Stimulated activated effector memory CD8-positive, alpha-beta T cell treated with anti-CD3 and anti-CD28 coated beads, Interleukin-12 subunit alpha, Interleukin-12 subunit beta, amount 100 ng/mL, for 72 hours (primary cell): Measurements from ENCODE around the gene TRMT112.
A peak's percentile ranks its signal among the peaks of the same experiment; 100 is the strongest.

Experiments used
- ATAC-seq: fragments of 150-1000 bp; cut with Tn5 transposase; 2 replicates; pipeline ENCODE4 v1.10.0; 2021
- DNase-seq, 2 donors: peaks; one replicate each; pipeline ENCODE4 v3.0.0; 2021 to 2022; ENCODE audit warnings: low spot score in 2 of 2
- H3K27ac Mint-ChIP-seq: one replicate; pipeline ENCODE4 v1.8.0; 2022; ENCODE audit warnings: mild to moderate bottlenecking, mixed read lengths
- H3K36me3 Mint-ChIP-seq: one replicate; pipeline ENCODE4 v1.8.0; 2022; ENCODE audit warnings: mild to moderate bottlenecking, mixed read lengths
- H3K4me1 Mint-ChIP-seq: one replicate; pipeline ENCODE4 v1.8.0; 2022; ENCODE audit warnings: mixed read lengths
- H3K4me3 Mint-ChIP-seq: one replicate; pipeline ENCODE4 v1.8.0; 2022; ENCODE audit warnings: mild to moderate bottlenecking, mixed read lengths
- H3K9me3 Mint-ChIP-seq: one replicate; pipeline ENCODE4 v1.8.0; 2022; ENCODE audit warnings: mixed read lengths

The TRMT112 gene

DNA sequence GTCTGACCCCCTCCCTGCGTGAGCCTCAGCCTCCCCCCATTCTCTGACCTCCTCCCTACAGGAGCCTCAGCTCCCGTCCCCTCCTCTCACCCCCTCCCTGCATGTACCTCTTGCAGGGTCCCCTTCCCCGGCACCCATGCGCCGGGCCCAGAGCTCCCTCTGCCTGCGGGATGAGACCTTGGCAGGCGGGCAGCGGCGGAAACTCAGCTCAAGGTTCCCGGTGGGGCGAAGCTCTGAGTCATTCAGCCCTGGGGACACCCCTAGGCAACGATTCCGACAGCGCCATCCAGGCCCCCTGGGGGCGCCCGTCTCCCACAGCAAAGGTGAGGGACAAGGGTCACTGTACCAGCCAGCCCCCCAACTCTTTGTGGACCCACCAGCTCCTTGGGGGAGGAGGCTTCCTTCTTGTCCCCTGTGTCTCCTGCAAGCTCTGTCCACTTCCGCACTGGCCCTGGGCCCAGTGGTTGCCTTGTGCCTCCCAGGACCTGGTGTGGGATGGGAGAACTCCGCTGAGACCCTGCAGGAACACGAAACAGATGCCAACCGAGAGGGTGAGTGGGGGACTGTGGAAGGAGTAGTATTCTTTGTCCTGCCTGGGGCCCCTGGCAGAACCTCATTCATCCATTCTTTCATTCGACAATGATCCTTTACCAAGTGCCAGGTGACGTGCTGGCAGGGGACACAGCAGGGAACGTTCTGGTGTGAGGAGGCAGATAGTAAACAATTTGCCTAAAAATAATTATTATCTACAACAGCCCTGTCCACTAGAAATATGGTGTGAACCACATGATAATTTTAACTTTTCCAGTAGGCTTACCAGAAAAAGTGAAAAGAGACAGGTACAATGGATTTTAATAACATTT lies 38.0 kb upstream of the TRMT112 start:
- Mint-ChIP-seq H3K4me3 (no peak overlapping the region), H3K27ac (no peak overlapping the region), H3K9me3 (no peaks in the 10 kb centered on the region), H3K4me1 (peaks cover 28% of the 10 kb centered on the region), H3K36me3 (peaks cover 61% of the 10 kb centered on the region)
- DNase-seq: no peak
- no peak for ATAC-seq

DNA sequence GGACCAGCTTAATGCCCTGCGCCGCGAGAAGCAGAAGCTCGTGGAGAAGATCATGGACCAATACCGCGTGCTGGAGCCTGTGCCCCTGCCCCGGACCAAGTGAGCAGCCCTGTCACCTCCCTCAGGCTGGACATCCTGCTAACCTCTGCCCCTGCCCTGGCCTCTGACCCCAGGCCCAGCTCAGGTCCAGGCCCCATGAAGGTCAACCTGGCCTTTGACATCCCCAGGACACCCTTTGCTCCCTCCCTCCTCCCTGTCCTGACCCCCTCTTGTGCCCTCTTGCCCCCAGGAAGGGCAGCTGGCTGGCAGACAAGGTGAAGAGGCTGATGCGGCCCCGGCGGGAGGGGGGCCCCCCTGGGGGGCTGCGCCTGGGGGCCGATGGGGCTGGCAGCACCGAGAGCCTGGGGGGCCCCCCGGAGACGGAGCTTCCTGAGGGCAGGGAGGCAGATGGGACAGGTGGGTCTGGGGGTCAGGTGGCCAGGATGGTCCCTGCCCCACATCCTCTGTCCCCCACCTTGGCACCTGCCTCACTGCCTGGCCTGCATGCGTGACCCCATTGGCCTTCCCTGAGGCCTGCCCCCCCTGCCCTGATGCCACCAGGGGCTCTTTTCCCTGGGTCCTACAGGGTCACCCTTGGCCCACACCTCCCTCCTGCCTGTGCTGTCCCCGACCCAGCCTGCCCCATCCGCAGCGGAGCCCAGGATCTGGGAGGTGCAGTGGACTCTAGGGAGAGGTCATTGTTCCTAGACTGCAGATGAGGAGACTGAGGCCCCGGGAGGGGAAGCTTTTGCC lies 36.6 kb upstream of the TRMT112 start:
- H3K4me3 Mint-ChIP-seq: no peak overlapping the region
- no peak overlapping the region for H3K27ac Mint-ChIP-seq
- peaks cover 63% of the 10 kb centered on the region for H3K36me3 Mint-ChIP-seq
- ATAC-seq: no peak
- no peaks in the 10 kb centered on the region for H3K9me3 Mint-ChIP-seq
- H3K4me1 Mint-ChIP-seq: peaks cover 17% of the 10 kb centered on the region
- DNase-seq: no peak

DNA sequence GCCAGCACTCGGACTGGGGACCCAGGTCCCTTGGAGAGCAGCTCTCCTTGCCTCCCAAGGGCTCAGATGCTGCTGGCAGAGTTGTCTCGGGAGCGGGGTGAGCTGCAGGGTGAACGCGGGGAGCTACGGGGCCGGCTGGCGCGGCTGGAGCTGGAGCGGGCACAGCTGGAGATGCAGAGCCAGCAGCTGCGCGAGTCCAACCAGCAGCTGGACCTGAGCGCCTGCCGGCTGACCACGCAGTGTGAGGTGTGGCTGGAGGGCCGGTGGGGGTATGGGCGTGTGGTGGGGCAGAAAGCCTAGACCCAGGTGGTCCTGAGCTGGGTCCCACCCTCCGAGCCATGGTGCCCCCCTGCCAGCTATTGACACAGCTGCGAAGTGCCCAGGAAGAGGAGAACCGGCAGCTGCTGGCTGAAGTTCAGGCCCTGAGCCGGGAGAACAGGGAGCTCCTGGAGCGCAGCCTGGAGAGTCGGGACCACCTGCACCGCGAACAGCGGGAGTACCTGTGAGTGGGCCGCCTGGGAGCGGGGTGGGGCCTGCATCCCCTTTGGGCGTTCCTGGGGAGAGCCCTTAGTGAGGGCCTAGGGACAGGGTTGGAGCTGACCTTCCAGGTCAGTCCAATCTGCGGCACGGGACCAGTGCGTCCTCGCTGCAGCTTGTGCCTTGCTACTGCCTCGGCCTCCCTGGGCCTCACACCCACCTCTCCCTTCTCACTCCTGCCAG lies 35.8 kb upstream of the TRMT112 start:
- no peak overlapping the region for H3K4me3 Mint-ChIP-seq
- H3K4me1 Mint-ChIP-seq: peaks cover 15% of the 10 kb centered on the region
- peaks cover 68% of the 10 kb centered on the region for H3K36me3 Mint-ChIP-seq
- H3K27ac Mint-ChIP-seq: no peak overlapping the region
- DNase-seq: no peak
- no peaks in the 10 kb centered on the region for H3K9me3 Mint-ChIP-seq
- ATAC-seq: no peak

DNA sequence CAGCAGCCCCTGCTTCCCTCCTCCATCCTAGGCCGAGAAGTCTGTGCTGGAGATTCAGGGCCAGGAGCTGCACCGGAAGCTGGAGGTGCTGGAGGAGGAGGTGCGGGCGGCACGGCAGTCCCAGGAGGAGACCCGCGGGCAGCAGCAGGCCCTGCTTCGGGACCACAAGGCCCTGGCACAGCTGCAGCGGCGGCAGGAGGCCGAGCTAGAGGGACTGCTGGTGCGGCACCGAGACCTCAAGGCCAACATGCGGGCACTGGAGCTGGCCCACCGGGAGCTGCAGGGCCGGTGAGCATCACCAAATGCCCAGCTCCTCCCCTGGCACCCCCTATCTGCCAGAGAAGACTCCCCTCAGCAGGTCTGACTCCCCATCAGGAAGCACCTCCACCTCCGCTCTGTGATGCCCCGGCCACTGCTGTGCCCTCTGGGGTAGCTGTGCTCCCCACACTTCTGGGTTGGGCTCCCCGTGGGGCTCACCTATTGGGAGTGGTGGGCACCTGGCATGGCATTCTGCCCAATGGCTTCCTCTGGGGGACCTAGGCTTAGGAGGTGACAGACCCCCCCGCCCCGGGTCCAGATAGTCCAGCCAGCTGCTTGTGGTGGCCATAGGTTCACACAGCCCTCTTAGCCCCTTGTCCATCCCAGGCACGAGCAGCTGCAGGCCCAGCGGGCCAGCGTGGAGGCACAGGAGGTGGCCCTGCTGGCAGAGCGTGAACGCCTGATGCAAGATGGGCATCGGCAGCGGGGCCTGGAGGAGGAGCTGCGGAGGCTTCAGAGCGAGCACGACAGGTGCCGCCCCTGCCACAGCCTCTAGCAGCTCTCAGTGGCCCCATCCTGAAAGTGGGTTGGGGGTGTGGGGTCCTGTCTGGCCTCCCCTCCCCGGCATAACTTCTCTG lies 35.0 kb upstream of the TRMT112 start:
- H3K4me3 Mint-ChIP-seq: no peak overlapping the region
- peaks cover 76% of the 10 kb centered on the region for H3K36me3 Mint-ChIP-seq
- DNase-seq (no peak), ATAC-seq (no peak)
- H3K27ac Mint-ChIP-seq: no peak overlapping the region
- peaks cover 8% of the 10 kb centered on the region for H3K4me1 Mint-ChIP-seq
- no peaks in the 10 kb centered on the region for H3K9me3 Mint-ChIP-seq

DNA sequence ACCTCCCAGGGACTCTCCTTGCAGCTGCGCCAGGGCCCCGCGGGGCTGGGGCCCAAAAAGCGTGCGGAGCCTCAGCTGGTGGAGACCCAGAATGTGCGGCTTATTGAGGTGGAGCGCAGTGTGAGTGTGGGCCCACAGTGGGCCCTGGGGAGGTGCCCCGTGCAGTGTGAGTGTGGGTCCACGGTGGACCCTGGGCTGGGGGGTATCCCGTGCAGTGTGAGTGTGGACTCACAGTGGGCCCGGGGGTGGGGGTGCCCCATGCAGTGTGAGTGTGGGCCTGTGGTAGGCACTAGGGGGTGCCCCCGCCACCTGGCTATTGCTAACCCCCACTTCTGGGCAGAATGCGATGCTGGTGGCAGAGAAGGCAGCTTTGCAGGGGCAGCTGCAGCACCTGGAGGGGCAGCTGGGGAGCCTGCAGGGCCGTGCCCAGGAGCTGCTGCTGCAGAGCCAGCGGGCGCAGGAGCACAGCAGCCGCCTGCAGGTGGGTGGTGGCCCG lies 33.8 kb upstream of the TRMT112 start:
- peaks cover 7% of the 10 kb centered on the region for H3K4me1 Mint-ChIP-seq
- H3K36me3 Mint-ChIP-seq: peaks cover 80% of the 10 kb centered on the region
- ATAC-seq: no peak
- no peak for DNase-seq
- H3K4me3 Mint-ChIP-seq: no peak overlapping the region
- peak overlapping the region; percentile 54 for H3K27ac Mint-ChIP-seq
- H3K9me3 Mint-ChIP-seq: no peaks in the 10 kb centered on the region

DNA sequence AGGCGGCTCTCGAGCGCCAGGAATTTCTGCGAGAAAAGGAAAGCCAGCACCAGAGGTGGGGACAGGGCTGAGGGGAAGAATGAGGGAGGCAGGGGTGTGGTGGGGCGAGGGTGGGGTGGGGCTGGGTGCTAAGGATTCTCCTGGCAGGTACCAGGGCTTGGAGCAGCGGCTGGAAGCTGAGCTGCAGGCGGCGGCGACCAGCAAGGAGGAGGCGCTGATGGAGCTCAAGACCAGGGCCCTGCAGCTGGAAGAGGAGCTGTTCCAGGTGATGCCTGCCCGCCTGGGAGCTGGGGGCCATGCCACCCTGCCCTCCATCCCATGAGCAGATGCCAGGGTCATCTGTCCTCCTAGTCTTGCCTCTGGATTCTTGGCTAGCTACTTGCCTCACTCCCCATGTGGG lies 32.0 kb upstream of the TRMT112 start:
- Mint-ChIP-seq H3K36me3 (peaks cover 85% of the 10 kb centered on the region), H3K4me1 (peaks cover 14% of the 10 kb centered on the region), H3K9me3 (no peaks in the 10 kb centered on the region), H3K4me3 (no peak overlapping the region), H3K27ac (no peak overlapping the region)
- no peak for ATAC-seq
- no peak for DNase-seq

DNA sequence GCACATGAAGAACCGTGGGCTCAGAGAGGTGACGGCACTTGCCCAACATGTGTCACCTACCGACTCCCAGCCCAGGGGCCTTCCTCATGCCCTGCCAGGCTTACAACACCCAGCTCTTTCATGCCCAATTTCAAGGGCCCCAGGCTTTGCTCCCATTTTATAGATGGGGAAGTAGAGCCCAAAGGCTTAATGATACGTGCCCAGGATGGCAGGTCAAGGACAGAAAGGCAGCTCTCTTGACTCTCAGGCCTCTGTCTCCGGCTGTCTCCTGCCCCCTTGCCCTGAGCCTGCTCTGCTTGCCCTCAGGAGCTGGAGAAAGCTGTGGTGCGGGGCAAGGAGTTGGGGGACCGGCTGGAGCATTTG lies 31.6 kb upstream of the TRMT112 start:
- no peak overlapping the region for H3K4me3 Mint-ChIP-seq
- no peak for ATAC-seq
- peaks cover 89% of the 10 kb centered on the region for H3K36me3 Mint-ChIP-seq
- no peaks in the 10 kb centered on the region for H3K9me3 Mint-ChIP-seq
- no peak for DNase-seq
- H3K4me1 Mint-ChIP-seq: peaks cover 14% of the 10 kb centered on the region
- H3K27ac Mint-ChIP-seq: peak overlapping the region; percentile 37

DNA sequence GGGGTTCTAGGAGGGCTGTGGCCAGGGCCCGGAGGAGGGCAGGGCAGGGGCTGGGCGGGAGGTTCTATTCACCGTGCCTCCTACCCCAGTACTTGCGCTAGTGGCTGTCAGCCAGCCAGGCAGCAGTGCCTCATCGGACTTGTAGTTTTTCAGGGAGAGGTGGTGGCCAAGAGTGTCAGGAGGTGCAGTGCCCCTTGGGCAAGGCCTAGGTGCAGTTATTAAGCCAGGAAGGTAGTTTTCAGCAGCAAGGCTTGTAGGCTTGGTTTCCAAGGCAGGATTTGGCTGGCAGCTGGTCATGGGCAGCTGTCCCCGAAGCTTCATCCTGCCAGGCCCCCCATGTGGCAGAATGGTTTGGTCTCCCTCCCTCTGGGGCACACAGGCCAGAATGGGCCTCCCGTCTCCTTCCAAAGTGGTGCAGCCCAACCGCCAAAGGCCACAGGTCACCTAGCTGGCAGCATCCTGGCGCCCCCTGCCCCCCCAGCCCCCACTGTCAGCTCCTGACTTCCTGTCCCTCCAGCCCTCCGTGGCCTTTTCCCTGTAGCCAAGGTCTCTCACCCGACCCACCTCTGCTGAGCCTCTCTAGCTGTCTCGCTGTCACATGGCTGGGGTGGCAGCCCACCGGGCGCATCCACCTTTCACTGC lies 31.1 kb upstream of the TRMT112 start:
- Mint-ChIP-seq H3K4me3 (no peak overlapping the region), H3K36me3 (peaks cover 94% of the 10 kb centered on the region), H3K9me3 (no peaks in the 10 kb centered on the region), H3K4me1 (peaks cover 14% of the 10 kb centered on the region), H3K27ac (peak overlapping the region; percentile 37)
- ATAC-seq (no peak), DNase-seq (no peak)

DNA sequence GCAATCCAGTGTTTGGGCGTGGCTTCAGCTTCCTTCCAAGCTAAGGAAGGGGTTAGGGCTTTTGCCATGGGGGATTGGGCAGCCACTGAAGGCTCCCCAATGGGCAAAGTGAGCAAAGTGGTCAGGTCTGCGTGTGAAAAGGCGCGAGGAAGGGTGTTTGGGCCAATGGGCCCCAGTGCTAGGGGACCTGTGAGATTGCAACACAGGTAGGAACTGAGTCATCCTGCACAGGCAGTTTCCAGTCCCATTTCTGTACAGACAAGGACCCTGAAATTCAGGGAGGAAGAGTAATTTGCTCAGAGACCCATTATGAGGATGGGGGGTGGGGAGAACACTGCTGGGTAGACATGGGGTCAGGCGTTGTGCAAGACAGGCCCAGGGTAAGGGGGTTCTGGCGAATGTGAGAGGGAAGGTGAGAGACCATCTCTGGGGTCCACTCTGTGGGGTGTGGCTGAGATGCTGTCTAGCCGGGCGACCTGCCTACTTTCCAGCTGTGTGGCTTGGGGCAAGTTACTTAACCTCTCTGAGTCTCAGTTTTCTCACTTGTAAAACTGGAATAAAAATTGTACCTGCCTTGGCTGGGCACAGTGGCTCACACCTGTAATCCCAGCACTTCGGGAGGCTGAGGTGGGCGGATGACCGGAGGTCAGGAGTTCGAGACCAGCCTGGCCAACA lies 30.0 kb upstream of the TRMT112 start:
- no peak for ATAC-seq
- peaks cover 89% of the 10 kb centered on the region for H3K36me3 Mint-ChIP-seq
- H3K4me3 Mint-ChIP-seq: no peak overlapping the region
- no peaks in the 10 kb centered on the region for H3K9me3 Mint-ChIP-seq
- peaks cover 14% of the 10 kb centered on the region for H3K4me1 Mint-ChIP-seq
- no peak for DNase-seq
- H3K27ac Mint-ChIP-seq: peak overlapping the region; percentile 70

DNA sequence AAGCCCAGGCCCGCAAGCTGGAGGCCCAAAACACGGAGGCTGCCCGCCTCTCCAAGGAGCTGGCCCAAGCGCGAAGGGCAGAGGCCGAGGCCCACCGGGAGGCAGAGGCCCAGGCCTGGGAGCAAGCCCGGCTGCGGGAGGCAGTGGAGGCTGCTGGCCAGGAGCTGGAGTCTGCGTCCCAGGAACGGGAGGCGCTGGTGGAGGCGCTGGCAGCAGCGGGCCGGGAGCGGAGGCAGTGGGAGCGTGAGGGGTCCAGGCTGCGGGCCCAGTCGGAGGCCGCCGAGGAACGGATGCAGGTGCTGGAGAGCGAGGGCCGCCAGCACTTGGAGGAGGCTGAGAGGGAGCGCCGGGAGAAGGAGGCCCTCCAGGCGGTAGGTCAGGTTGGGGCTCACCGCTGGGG lies 27.4 kb upstream of the TRMT112 start:
- Mint-ChIP-seq H3K9me3 (no peaks in the 10 kb centered on the region), H3K4me1 (peaks cover 33% of the 10 kb centered on the region), H3K36me3 (peaks cover 84% of the 10 kb centered on the region), H3K4me3 (no peak overlapping the region), H3K27ac (peak overlapping the region; percentile 70)
- ATAC-seq (no peak), DNase-seq (no peak)

DNA sequence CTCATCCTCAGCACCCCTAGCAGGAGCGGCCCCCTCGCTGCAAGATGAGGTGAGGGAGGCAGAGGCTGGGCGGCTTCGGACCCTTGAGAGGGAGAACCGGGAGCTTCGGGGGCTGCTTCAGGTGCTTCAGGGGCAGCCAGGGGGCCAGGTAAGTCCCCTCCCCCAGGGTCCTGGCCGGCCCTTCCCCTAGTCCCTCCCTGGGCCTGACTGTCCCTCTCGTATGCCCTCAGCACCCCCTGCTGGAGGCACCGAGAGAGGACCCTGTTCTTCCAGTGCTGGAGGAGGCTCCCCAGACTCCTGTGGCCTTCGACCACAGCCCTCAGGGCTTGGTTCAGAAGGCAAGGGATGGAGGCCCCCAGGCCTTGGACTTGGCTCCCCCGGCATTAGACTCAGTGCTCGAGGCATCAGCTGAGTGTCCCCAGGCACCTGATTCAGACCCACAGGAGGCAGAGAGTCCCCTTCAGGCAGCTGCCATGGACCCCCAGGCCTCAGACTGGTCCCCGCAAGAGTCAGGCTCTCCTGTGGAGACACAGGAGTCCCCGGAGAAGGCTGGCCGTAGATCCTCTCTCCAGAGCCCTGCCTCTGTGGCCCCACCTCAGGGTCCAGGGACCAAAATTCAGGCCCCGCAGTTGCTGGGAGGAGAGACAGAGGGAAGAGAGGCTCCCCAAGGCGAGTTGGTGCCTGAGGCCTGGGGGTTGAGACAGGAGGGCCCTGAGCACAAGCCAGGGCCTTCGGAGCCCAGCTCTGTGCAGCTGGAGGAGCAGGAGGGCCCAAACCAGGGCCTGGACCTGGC lies 26.6 kb upstream of the TRMT112 start:
- ATAC-seq (no peak), DNase-seq (no peak)
- no peaks in the 10 kb centered on the region for H3K9me3 Mint-ChIP-seq
- H3K4me3 Mint-ChIP-seq: no peak overlapping the region
- H3K4me1 Mint-ChIP-seq: peaks cover 41% of the 10 kb centered on the region
- H3K36me3 Mint-ChIP-seq: peaks cover 84% of the 10 kb centered on the region
- H3K27ac Mint-ChIP-seq: no peak overlapping the region

DNA sequence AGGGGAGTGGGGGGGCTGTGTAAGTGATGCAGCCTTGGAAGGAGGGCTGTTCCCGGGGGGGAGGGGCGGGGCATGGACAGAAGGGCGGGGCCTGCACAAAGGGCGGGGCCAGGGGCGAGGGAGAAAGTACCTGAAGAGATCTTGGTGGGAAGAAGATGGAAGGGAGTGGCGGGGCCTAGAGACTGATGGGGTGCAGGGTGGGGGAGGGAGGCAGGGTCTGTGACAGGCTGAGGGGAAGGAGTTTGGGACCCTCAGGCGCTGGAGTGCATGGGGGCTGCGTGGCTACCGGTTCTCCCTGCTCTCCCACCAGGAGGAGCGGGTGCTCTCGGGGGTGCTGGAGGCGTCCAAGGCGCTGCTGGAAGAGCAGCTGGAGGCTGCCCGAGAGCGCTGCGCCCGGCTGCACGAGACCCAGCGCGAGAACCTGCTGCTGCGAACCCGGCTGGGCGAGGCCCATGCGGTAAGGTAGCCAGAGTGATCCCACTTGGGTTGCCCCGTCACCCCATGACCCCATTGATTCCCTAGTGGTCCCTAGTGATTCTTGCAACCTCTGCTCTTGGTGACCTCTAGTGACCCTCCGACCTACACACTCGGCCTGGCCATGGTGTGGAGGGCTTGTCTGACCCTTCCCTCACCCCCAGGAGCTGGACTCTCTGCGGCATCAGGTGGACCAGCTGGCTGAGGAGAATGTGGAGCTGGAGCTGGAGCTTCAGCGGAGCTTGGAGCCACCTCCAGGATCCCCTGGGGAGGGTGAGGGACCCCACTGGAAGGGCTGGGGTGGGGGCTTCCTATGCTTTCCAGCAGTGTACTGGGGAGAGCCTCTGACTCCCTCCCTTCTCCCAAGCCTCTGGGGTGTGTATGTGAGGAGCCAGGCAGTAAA lies 25.7 kb upstream of the TRMT112 start:
- H3K36me3 Mint-ChIP-seq: peaks cover 88% of the 10 kb centered on the region
- no peaks in the 10 kb centered on the region for H3K9me3 Mint-ChIP-seq
- peak overlapping the region; percentile 90 for H3K4me3 Mint-ChIP-seq
- no peak overlapping the region for H3K27ac Mint-ChIP-seq
- DNase-seq: no peak
- peaks cover 46% of the 10 kb centered on the region for H3K4me1 Mint-ChIP-seq
- ATAC-seq: no peak
